ENCODE results near the gene HMGCL.

- TF ChIP-seq, protein P1, sequence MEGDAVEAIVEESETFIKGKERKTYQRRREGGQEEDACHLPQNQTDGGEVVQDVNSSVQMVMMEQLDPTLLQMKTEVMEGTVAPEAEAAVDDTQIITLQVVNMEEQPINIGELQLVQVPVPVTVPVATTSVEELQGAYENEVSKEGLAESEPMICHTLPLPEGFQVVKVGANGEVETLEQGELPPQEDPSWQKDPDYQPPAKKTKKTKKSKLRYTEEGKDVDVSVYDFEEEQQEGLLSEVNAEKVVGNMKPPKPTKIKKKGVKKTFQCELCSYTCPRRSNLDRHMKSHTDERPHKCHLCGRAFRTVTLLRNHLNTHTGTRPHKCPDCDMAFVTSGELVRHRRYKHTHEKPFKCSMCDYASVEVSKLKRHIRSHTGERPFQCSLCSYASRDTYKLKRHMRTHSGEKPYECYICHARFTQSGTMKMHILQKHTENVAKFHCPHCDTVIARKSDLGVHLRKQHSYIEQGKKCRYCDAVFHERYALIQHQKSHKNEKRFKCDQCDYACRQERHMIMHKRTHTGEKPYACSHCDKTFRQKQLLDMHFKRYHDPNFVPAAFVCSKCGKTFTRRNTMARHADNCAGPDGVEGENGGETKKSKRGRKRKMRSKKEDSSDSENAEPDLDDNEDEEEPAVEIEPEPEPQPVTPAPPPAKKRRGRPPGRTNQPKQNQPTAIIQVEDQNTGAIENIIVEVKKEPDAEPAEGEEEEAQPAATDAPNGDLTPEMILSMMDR (conservative IDR thresholded peaks at IDR 0.05), result no peak
- no peak for TF ChIP-seq ZFX (IDR thresholded peaks at IDR 0.05)
Observed at GRCh38 chr1:23865543-23865930, 40.3 kb upstream of the HMGCL start.
